HPDE6-E6E7 (cell line): Measurements from ENCODE around the gene MARVELD2.

Experiments used
- DNase-seq: peaks from one replicate; pipeline ENCODE4 v3.0.0; 2011; ENCODE audit warnings: missing footprints; ENCODE audit errors: extremely low spot score

MARVELD2 gene

GRCh38 chr5:69492923-69493395 lies 78.0 kb downstream of the MARVELD2 start:
- DNase-seq, result peak; percentile 8

DNA sequence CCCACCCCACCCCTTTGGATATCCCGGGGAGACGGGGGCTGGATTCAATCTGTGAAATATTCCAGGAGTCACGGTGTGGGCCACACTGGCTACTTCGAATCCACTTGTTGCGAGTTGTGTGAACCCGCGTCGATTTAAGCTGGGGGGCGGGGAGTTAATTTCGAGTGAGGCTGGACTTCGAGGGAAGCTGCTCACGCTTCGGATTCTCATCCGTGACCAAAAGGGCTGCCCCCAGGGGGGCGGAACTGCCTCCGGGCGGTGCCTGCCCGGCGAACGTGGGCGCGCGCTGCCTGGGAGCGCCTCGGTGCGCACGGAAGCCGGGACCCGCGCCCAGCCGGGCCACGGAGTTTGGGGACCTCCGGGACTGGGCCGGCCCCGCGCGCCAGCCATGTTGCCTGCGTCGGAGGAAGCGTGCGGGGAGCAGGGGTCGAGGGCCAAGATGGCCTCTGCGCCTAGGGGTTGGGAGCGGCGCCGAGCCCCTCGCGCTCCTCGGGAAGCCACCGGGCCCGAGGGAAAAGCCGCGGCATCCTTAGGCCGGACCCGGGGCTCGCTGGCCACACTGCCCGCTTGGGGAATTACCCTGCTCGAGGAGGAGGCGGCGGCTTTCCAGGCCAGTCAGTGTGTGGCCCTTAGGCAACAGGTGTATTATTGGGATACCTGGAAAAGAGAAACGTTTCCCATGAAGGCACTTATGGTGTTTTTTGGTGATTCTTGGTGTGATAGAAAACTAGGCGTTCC lies 78.6 kb downstream of the MARVELD2 start:
- peak; percentile 17 for DNase-seq
